Endothelial cell of umbilical vein (primary cell): ENCODE measurements around the gene LMTK2. TPM values are rescaled to one million over a fixed set of nuclear protein-coding genes. Genes with fewer than 3 reads are reported as not detected.

ENCODE experiments used
- BruUV-seq: library from RNA; stranded (reverse); fragments of 400-500 nt; replicated peaks from 2 replicates; lab custom pipeline; 2021; lab: Mats Ljungman, UMichigan
- CTCF ChIA-PET: fragments of 300-600, 350-600 bp; sonication (Branson Sonifier 250); formaldehyde crosslinking; loops from one replicate; lab custom pipeline; 2021; ENCODE audit warnings: antibody characterized with exemption, inconsistent platforms; lab: Charles Lee
- POLR2A ChIA-PET: fragments of 300-600, 350-600 bp; sonication (Branson Sonifier 250); formaldehyde crosslinking; loops from one replicate; lab custom pipeline; 2021; ENCODE audit warnings: antibody characterized with exemption, inconsistent platforms; lab: Charles Lee
- DNase-seq: peaks from one replicate; pipeline ENCODE4 v3.0.0-alpha.2; 2011; ENCODE audit warnings: low read depth, low spot score
- FAIRE-seq: peaks from 2 replicates; lab custom pipeline; 2011; peaks lifted over from hg19 to GRCh38; lab: Jason Lieb, UNC
- H2AFZ ChIP-seq: 2 replicates; pipeline ENCODE4 v1.6.0; 2012; ENCODE audit warnings: low read depth, low read length, control low read depth, inconsistent platforms
- H3K27ac ChIP-seq: 2 replicates; pipeline ENCODE4 v1.5.1; 2011; ENCODE audit warnings: low read depth, mild to moderate bottlenecking, control low read depth, low read length, moderate library complexity; ENCODE audit not compliant: insufficient read depth
- H3K27me3 ChIP-seq, 2 experiments: 2 replicates each; pipeline versions ENCODE4 v1.6.0 to v1.6.1; 2011; ENCODE audit warnings: low read length in 2 of 2, mixed read lengths in 1 of 2; ENCODE audit not compliant: control insufficient read depth in 2 of 2, insufficient read depth in 2 of 2
- H3K36me3 ChIP-seq, 2 experiments: 2 replicates in 1 of 2; 3 replicates in 1 of 2; pipeline ENCODE4 v1.5.1; 2011; ENCODE audit warnings: low read length in 2 of 2, mild to moderate bottlenecking in 1 of 2, moderate library complexity in 1 of 2; ENCODE audit not compliant: control insufficient read depth in 2 of 2, insufficient read depth in 2 of 2; ENCODE audit errors: extremely low read depth in 1 of 2
- H3K4me1 ChIP-seq: 3 replicates; pipeline ENCODE4 v1.5.1; 2011; ENCODE audit warnings: mild to moderate bottlenecking, low read length; ENCODE audit not compliant: control insufficient read depth, insufficient read depth; ENCODE audit errors: extremely low read depth
- H3K4me2 ChIP-seq: 2 replicates; pipeline ENCODE4 v1.6.1; 2011; ENCODE audit warnings: low read length, control low read depth, mixed read lengths; ENCODE audit not compliant: insufficient read depth
- H3K4me3 ChIP-seq, 3 experiments: fragments of 200-600 bp in 1 of 3; sonication (generic), shearing (Covaris generic) in 1 of 3; replicated peaks in 1 of 3; 2 replicates each; pipeline ENCODE4 v1.5.1; 2011 to 2016; ENCODE audit warnings: control low read depth in 3 of 3, low read length in 3 of 3, mild to moderate bottlenecking in 2 of 3, inconsistent platforms in 1 of 3, low read depth in 1 of 3, moderate library complexity in 1 of 3; ENCODE audit not compliant: insufficient read depth in 1 of 3
- H3K79me2 ChIP-seq: 2 replicates; pipeline ENCODE4 v1.6.0; 2012; ENCODE audit warnings: low read length, inconsistent platforms; ENCODE audit not compliant: control insufficient read depth, insufficient read depth
- H3K9ac ChIP-seq: replicated peaks from 2 replicates; pipeline ENCODE3; 2011; ENCODE audit warnings: low read length, control low read depth; ENCODE audit not compliant: insufficient read depth; ENCODE audit errors: extremely low read depth
- H3K9me1 ChIP-seq: replicated peaks from 3 replicates; pipeline ENCODE4 v1.6.0; 2011; ENCODE audit warnings: mild to moderate bottlenecking, low read length; ENCODE audit not compliant: control insufficient read depth, insufficient read depth; ENCODE audit errors: extremely low read depth
- H3K9me3 ChIP-seq: replicated peaks from 2 replicates; pipeline ENCODE4 v1.5.1; 2012; ENCODE audit warnings: low read length, inconsistent platforms; ENCODE audit not compliant: control insufficient read depth, insufficient read depth
- H4K20me1 ChIP-seq: replicated peaks from 2 replicates; pipeline ENCODE3; 2011; ENCODE audit warnings: mild to moderate bottlenecking, low read length; ENCODE audit not compliant: control insufficient read depth, insufficient read depth; ENCODE audit errors: extremely low read depth
- EZH2 ChIP-seq: IDR thresholded peaks from 2 replicates; pipeline ENCODE4 v1.6.1; 2012; ENCODE audit warnings: borderline replicate concordance, low read depth, mild to moderate bottlenecking, moderate library complexity, low read length, inconsistent platforms; ENCODE audit not compliant: severe bottlenecking
- FOS ChIP-seq: IDR thresholded peaks from 2 replicates; pipeline ENCODE4 v1.6.1; 2011; ENCODE audit warnings: mild to moderate bottlenecking, low read length, moderate library complexity, borderline replicate concordance; ENCODE audit not compliant: insufficient read depth
- GATA2 ChIP-seq: IDR thresholded peaks from 2 replicates; pipeline ENCODE4 v1.7.0; 2011; ENCODE audit warnings: low read depth, mild to moderate bottlenecking, moderate library complexity, mixed read lengths, low read length; ENCODE audit not compliant: insufficient read length, insufficient read depth
- JUN ChIP-seq: IDR thresholded peaks from 2 replicates; pipeline ENCODE4 v1.6.1; 2011; ENCODE audit warnings: borderline replicate concordance, low read depth; ENCODE audit not compliant: insufficient read length, insufficient read depth
- MYC ChIP-seq: IDR thresholded peaks from one replicate; pipeline ENCODE4 v1.6.1; 2011; ENCODE audit warnings: mild to moderate bottlenecking, low read depth, low read length
- POLR2A ChIP-seq: IDR thresholded peaks from 2 replicates; pipeline ENCODE4 v1.6.1; 2012; ENCODE audit warnings: low read depth, mild to moderate bottlenecking, control low read depth, low read length
- POLR2AphosphoS5 ChIP-seq: IDR thresholded peaks from 2 replicates; pipeline ENCODE4 v1.6.1; 2012; ENCODE audit warnings: low read depth, mild to moderate bottlenecking, control low read depth, low read length, moderate library complexity; ENCODE audit not compliant: insufficient read depth
- dilution Hi-C: fragments of 300-500 bp; cut with MboI; formaldehyde crosslinking; loops from one replicate; pipeline ENCODE4 v1.15.0; 2019; ENCODE audit warnings: low sequenced_read_pairs; ENCODE audit not compliant: extremely low pct_ligation_motif_present
- intact Hi-C: fragments of 100-400 bp; cut with micrococcal nuclease; formaldehyde crosslinking; loops from one replicate; pipeline ENCODE4 v1.10.0; 2022
- polyA plus RNA-seq, 4 experiments: library from polyadenylated mRNA; depleted of rRNA in 3 of 4; stranded (reverse) in 3 of 4; unstranded in 1 of 4; fragments of >200 nt; gene quantifications; 2 replicates each; pipeline versions ENCODE4 v1.2.1 to v1.2.3, GENCODE V29; 2011 to 2012; ENCODE audit warnings: missing spikeins in 1 of 4
- total RNA-seq: library from RNA; stranded (reverse); gene quantifications from 2 replicates; pipeline ENCODE4 v1.2.3, GENCODE V29; 2021
- TF ChIP-seq, protein P1 (sequence below), 2 donors: IDR thresholded peaks; 1 replicate in 1 of 2; 2 replicates in 1 of 2; pipeline ENCODE4 v1.5.1; 2011; ENCODE audit warnings: low read length in 2 of 2, mild to moderate bottlenecking in 2 of 2, moderate library complexity in 2 of 2, control low read depth in 1 of 2, inconsistent platforms in 1 of 2, low read depth in 1 of 2; ENCODE audit not compliant: insufficient read depth in 1 of 2; ENCODE audit errors: extremely low read depth in 1 of 2
- TF ChIP-seq, protein P2 (sequence below): IDR thresholded peaks from 2 replicates; pipeline ENCODE4 v1.6.1; 2011; ENCODE audit not compliant: insufficient read depth, insufficient read length

LMTK2 gene
- total and polyA plus RNA-seq, 2 donors (not counting 3 experiments of a cell fraction or from before 2014, with no cell fraction given), result 5.9 to 13.8 TPM

DNA sequence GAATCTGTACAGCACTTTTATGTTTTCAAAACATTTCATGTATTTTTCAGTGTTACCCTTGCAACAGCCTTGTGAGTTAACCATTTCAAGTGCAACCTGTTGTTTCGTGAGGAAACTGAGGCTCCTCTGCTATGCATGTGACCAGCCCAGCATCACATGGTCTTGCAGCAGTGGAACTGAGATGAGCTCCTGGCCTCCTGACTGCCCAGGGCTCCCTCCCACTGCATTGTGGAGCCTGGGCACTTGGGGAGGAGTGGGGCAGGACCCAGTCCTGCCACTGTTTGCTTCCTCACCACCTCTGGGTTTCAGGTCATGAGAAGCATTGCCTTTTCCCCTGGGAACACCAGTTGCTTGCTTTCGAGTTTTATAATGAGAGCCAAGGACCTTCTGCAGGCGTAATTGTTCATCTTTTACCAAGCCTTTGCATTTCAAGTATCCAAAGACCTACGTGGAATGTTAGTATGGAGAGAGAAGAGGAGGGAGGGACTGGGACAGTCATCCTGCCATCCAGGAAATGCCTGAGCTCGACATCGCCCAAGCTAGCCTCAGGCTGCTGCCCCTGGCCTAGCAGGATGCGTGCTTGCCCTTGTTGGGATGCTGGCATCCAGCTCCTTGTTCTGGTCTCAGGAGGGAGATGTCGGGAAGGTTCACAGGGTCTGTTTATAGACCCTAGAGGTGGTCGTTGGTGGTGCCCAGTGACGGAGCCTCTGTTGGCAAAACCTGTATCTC lies 72.3 kb downstream of the LMTK2 start:
- CTCF ChIA-PET, result interaction anchor here (0.7 to 5.4 kb wide), 6 partner anchors 10 to 158 kb away, joined by 3 to 39 read pairs (median 6); no protein-coding TSS in a partner anchor
- FAIRE-seq (no peak), DNase-seq (no peak)
- intact Hi-C loops, result no loop called here
- Histone ChIP-seq H3K9ac (no peak overlapping the region), H3K4me2 (no peak overlapping the region), H3K79me2 (no peaks in the 10 kb centered on the region), H3K9me1 (no peaks in the 10 kb centered on the region), H3K4me3 (no peak overlapping the region), H2AFZ (no peak overlapping the region), H3K27ac (no peak overlapping the region), H3K4me1 (no peaks in the 10 kb centered on the region), H3K27me3 (no peaks in the 10 kb centered on the region), H3K36me3 (peaks cover 0 to 7% of the 10 kb centered on the region in 2 experiments), H4K20me1 (no peaks in the 10 kb centered on the region), H3K9me3 (no peaks in the 10 kb centered on the region)
- TF ChIP-seq POLR2A (no peak), MYC (no peak), GATA2 (no peak), FOS (no peak), JUN (no peak), POLR2AphosphoS5 (no peak), EZH2 (no peak)
- TF ChIP-seq, protein P1, sequence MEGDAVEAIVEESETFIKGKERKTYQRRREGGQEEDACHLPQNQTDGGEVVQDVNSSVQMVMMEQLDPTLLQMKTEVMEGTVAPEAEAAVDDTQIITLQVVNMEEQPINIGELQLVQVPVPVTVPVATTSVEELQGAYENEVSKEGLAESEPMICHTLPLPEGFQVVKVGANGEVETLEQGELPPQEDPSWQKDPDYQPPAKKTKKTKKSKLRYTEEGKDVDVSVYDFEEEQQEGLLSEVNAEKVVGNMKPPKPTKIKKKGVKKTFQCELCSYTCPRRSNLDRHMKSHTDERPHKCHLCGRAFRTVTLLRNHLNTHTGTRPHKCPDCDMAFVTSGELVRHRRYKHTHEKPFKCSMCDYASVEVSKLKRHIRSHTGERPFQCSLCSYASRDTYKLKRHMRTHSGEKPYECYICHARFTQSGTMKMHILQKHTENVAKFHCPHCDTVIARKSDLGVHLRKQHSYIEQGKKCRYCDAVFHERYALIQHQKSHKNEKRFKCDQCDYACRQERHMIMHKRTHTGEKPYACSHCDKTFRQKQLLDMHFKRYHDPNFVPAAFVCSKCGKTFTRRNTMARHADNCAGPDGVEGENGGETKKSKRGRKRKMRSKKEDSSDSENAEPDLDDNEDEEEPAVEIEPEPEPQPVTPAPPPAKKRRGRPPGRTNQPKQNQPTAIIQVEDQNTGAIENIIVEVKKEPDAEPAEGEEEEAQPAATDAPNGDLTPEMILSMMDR (IDR thresholded peaks at IDR 0.05; ENCODE audit: extremely low read depth in 1 of 2, insufficient read depth in 1 of 2, low read depth in 1 of 2, low read length in 2 of 2), result no peak
- TF ChIP-seq, protein P2, sequence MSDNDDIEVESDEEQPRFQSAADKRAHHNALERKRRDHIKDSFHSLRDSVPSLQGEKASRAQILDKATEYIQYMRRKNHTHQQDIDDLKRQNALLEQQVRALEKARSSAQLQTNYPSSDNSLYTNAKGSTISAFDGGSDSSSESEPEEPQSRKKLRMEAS, result no peak
- dilution Hi-C loops, result no loop called here
- POLR2A ChIA-PET, result no interaction called here
- BruUV-seq, result no TSS peak
